Inflammatory macrophage (primary cell): ENCODE data around the gene SLC5A10.
"Not testable (repeated sequence)": the region's sequence is repeated elsewhere in the genome, so short reads cannot be mapped to it uniquely, and the experiment has no call there.

Experiments
- DNase-seq, 2 donors: peaks; one replicate each; pipeline ENCODE4 v3.0.0-alpha.2; 2020 to 2022
- total RNA-seq, 18 experiments: gene quantifications; one replicate each; lab custom pipeline; 2026; ENCODE audit warnings: mixed read lengths in 6 of 18, inconsistent platforms in 2 of 18; lab: John Stamatoyannopoulos, UW

Gene SLC5A10
- total RNA-seq = 0 to 0.13 (median 0) reads per million in 18 experiments

GRCh38 chr17:18951941-18952842, at the start of gene SLC5A10:
SLC5A10 (plus strand) TSS chr17:18952165; CDS start chr17:18952206, 41 bp downstream.
- DNase-seq = no peak

DNA sequence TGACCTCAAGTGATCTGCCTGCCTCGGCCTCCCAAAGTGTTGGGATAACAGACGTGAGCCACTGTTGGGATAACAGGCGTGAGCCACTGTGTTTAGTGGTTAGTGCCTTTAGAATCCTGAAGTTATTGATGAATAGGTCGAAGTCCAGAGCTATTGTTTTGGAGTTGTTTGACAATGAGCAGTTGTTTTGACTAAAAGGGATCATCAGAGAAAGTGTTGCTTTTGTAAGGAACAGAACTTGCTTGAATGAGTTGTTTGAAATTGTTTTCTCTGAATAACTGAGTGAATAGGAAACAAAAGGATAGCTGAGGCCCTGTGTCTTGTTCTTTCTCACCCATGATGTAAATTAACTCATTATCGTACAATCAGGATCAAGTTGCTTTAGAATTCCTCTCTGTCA, 47.5 kb upstream of the SLC5A10 start:
- no peak for DNase-seq

DNA sequence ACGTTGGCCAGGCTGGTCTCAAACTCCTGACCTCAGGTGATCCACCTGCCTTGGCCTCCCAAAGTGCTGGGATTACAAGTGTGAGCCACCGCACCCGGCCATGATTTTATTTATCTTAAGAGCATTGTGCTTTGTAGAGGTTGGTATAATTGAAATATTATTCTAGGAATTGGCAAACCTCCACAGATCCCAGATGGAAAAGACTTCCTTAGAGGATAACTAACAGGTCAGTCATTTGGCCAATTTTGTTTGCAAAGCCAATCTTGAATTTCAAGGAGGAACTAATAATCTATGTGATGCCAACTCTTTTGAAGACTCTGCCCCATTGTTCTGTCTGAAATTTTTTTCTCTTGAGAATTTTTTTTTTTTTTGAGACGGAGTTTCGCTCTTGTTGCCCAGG, 46.7 kb upstream of the SLC5A10 start:
- DNase-seq = no peak

DNA sequence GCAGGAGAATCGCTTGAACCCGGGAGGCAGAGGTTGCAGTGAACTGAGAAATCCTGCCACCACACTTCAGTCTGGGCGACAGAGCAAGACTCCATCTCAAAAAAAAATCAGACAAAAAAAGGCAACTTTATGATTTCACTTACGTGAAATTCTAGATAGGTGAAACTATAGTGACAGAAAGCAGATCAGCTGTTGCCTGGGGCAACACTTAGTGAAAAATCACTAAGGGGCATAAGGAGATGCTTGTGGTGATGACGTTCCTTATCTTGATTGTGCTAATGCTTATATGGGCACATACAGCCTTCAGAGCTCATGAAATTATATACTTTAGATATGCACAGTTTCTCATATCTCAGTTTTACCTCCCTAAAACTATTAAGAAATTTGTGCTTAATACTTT, 41.6 kb upstream of the SLC5A10 start:
- DNase-seq = no peak

- DNase-seq = no peak
Measured at GRCh38 chr17:18910881-18911280, 41.1 kb upstream of the SLC5A10 start.

- DNase-seq = peak; percentile 52 to 55
Measured at GRCh38 chr17:18916816-18917500, 35.0 kb upstream of the SLC5A10 start.

- no peak for DNase-seq
Measured at GRCh38 chr17:18917506-18918032, 34.4 kb upstream of the SLC5A10 start.

GRCh38 chr17:18919963-18920362, 32.0 kb upstream of the SLC5A10 start:
- no peak for DNase-seq

GRCh38 chr17:18920911-18921441, 31.0 kb upstream of the SLC5A10 start:
- DNase-seq = no peak

GRCh38 chr17:18921485-18921884, 30.5 kb upstream of the SLC5A10 start:
- no peak for DNase-seq

DNA sequence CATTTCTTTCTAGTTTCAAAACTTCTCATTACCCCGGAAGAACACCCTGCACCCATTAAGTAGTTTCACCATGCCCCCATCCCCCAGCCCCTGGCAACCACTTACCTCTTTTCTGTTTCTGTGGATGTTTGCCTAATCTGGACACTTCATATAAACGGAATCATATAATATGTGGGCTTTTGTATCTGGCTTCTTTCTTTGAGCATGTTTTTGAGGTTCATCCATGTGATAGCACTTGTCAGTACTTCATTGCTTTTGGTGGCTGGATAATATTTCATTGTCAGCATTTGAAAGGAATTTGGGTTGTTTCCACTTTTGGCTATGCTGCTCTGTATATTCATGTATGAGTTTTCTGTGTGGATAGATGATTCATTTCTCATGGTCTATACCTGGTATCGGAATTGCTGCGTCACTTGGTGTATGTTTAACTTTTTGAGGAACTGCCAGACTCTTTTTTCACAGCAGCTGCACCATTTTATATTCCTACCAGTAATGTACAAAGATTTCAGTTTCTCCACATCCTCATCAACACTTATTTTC, 30.0 kb upstream of the SLC5A10 start:
- no peak for DNase-seq

DNA sequence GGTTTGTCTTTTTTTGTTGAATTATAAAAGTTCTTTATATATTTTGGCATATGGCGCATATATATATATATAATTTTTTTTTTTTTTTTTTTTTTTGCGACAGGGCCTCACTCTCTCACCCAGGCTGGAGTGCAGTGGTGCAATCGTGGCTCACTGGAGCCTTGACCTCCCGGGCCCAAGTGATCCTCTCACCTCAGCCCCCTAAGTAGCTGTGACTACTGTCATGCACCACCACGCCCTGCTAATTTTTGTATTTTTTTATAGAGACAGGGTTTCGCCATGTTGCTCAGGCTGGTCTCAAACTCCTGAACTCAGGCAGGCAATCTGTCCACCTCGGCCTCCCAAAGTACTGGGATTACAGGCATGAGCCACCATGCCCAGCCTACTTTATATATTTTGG, 29.4 kb upstream of the SLC5A10 start:
- not testable (repeated sequence) for DNase-seq

DNA sequence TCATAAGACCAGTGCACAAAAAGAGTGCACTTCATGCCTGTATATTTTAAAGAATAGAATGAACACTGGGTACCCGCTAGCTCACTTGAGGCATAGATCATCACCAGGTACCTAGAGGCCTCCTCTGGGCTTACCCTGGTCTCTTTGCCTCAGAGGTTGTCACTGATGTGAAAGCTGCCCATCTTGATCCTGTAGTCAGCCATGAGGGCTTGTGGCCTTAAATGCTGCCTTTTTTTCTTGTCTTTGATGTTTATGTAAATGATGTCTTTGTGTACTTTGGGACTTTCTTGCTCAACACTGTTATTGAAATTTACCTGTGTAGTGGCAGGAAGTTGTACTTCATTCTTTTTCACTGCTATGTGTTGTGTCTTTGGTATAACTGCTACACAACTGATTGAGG, 26.8 kb upstream of the SLC5A10 start:
- no peak for DNase-seq

DNA sequence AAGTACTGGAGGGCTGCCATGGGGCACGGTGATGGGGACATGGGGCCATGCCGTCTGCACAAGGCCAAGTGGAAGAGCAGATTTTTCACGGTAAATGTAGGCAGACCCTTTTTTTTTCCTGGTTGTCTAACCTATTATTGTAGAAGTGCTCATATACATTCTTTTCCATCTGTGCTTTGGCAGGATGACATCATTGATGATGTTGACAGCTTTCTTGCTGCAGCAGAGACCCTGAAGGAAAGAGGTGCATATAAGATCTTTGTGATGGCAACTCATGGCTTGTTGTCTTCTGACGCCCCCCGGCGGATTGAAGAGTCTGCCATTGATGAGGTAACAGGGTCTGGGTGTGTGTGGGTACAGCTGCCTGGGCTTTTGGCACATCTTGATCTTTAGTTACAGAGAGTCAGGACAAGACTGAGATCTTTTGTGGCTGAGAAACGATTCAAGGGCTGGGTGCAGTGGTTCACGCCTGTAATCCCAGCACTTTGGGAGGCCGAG, 23.3 kb upstream of the SLC5A10 start:
- DNase-seq = no peak

DNA sequence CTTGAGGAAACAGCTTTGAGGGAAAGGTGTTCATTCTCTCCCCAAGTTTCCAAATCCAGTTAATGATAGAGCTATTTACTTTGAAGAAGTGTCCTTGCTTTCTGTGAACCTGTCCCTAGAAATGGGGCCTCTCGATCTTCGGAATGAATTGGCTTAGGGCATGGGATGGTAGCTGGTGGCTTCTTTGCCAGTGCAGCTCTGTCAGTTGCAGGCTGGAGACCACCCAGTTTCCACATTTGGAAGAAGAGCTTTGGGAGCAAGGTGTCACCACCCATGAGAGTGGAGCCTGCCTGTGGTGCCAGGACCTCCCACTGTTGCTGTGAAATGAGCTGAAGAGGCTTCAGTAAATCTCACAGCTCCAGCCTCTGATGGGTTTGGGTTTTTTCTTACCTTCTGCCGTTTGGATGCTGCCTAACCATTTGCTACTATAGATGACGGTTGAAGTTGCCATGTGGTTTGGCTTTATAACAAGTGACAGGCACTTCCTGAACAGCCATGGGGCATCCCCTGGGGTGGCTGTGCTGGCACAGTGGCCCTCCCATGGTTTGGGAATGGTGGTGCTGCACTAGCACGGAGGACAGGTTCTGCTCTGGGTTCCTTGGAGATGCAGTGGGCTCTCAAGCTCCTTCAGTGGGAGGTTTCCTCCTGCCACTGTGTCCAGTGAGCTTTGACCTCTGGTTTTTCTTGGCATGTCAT, 19.5 kb upstream of the SLC5A10 start:
- DNase-seq = no peak

- peak; percentile 56 to 57 for DNase-seq
Measured at GRCh38 chr17:18933102-18934058, 18.6 kb upstream of the SLC5A10 start.

GRCh38 chr17:18937981-18938691, 13.8 kb upstream of the SLC5A10 start:
- DNase-seq = no peak

DNA sequence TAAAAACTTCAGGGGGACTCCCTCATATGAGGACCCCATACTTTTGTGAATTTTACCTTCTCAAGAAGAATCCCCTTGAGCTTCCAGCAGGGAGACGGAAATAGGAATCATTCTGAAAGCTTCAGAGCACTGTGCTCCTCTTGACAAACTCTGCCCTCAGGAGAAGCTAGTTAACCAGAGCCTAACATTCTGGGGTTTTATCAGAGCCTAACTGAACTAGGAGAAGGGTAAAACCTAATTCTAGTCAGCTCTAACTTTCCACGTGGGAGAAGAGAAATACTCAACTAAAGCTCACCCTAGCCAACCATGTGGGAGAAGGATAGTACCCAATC, 13.3 kb upstream of the SLC5A10 start:
- no peak for DNase-seq

DNA sequence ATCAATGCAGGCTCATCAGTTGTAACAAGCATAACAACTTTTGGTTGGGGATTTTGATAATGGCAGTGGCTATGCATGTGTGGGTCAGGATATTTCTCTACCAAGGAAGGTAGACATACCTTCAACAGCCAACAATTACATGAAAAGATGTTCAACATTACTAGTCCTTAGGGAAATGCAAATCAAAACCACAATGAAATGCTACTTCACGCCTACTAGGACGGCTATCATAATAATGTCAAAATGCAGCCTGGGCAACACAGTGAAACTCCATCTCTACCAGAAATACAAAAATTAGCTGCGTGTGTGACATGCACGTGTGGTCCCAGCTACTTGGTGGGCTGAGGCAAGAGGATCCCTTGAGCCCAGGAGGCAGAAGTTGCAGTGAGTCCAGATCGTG, 7.3 kb upstream of the SLC5A10 start:
- no peak for DNase-seq

DNA sequence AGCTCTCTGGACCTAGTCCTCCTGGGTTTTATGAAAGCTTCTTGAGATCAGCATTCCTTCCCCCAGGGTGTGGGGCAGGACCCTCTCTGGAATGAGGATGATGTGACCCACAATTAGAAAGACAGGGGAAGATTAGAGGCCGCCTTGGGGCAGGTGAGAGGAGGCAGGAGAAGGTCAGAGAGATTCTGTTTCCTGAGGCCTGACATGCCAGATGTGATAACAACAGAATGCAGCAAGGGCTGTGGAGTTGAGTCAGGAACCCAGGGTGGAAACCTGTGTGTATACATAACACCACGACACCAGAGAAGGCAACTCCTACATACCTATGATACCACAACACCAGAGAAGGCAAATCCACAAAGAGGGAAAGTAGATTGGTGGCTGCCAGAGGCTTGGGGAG, 5.4 kb upstream of the SLC5A10 start:
- DNase-seq = no peak
